Measurements from ENCODE around the gene TGM6. TPM values are rescaled to one million over a fixed set of nuclear protein-coding genes. Genes with fewer than 3 reads are reported as not detected.
"Not testable (repeated sequence)": the region's sequence is repeated elsewhere in the genome, so short reads cannot be mapped to it uniquely, and the experiment has no call there.

The TGM6 gene
- total RNA-seq, 1 experiment from 2014 or later = not detected

DNA sequence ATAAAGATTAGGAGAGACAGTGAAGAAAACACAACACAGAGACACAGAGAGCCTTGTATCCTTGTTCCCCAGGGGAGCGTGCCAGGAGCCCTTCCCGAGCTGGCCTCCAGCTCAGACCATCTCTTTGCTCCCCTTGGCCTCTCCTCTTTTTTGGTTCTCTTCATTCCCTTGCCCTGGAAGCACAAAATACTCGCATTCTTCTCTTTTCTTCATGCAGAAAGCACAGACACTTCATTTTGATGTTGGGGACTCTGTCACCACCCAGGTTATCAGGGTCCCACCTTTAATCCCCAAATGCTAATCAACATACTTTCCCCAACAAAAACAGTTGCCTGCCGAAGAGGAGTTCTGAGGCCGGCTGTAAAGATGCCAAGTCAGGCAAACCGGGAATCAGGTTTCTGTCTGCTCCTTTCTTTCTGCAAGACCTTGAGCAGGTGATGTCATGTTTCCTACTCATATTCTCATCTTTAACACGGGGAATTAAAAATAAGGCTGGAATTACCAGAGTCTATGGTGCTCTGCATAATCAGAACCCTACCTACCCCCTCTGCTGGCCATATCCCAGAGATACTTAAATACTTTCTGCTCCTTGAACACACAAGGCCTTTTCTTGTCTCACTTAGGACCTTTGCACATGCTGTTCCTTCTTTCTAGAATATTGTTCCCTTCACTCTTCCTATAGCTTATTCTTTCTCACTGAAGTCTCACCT is 21.7 kb downstream of the TGM6 start:
- H3K4me3 ChIP-seq (ENCODE audit: low read length) = no peak overlapping the region
- no peaks in the 10 kb centered on the region for H3F3A ChIP-seq (ENCODE audit: low read length, unreplicated experiment)
- no peaks in the 10 kb centered on the region for H3K4me1 ChIP-seq (ENCODE audit: insufficient read depth, low read length)
- BruUV-seq (replicated peaks) = no TSS peak
- H3K27ac ChIP-seq (ENCODE audit: low read length) = no peak overlapping the region
- H3K9me3 ChIP-seq (ENCODE audit: low read length) = no peaks in the 10 kb centered on the region; the same call in 1 of the 2 replicates
- no peaks in the 10 kb centered on the region for H3K79me2 ChIP-seq (ENCODE audit: low read length)
- H3K27me3 ChIP-seq (ENCODE audit: low read length) = 0 out of 2 replicates have a peak, but pooled peaks cover 5% of the 10 kb centered on the region
- no peak for TF ChIP-seq EZH2phosphoT487 (IDR thresholded peaks at IDR 0.05; ENCODE audit: borderline replicate concordance, low read length)
- peak; percentile 74 for TF ChIP-seq CTCF (conservative IDR thresholded peaks at IDR 0.05; ENCODE audit: low read depth, low read length)
- POLR2A ChIA-PET (ENCODE audit: unreplicated experiment) = no interaction called here
- intact Hi-C loops (cut with micrococcal nuclease) = loop anchor here (5.0 kb wide), 1 partner anchor 195 kb away; no protein-coding TSS in a partner anchor
- H4K20me1 ChIP-seq (ENCODE audit: low read length) = no peaks in the 10 kb centered on the region
- no peak overlapping the region for H3K9ac ChIP-seq (ENCODE audit: low read length)
- H3K4me2 ChIP-seq (ENCODE audit: low read length) = no peak overlapping the region
- DNase-seq (peak; percentile 66), ATAC-seq (peak; percentile 78)
- CTCF ChIA-PET = no interaction called here
- H2AFZ ChIP-seq (ENCODE audit: low read length) = no peak overlapping the region
- H3K36me3 ChIP-seq (ENCODE audit: low read depth, low read length) = no peaks in the 10 kb centered on the region
- H3K9me2 ChIP-seq (replicated peaks; ENCODE audit: low read length) = no peaks in the 10 kb centered on the region

DNA sequence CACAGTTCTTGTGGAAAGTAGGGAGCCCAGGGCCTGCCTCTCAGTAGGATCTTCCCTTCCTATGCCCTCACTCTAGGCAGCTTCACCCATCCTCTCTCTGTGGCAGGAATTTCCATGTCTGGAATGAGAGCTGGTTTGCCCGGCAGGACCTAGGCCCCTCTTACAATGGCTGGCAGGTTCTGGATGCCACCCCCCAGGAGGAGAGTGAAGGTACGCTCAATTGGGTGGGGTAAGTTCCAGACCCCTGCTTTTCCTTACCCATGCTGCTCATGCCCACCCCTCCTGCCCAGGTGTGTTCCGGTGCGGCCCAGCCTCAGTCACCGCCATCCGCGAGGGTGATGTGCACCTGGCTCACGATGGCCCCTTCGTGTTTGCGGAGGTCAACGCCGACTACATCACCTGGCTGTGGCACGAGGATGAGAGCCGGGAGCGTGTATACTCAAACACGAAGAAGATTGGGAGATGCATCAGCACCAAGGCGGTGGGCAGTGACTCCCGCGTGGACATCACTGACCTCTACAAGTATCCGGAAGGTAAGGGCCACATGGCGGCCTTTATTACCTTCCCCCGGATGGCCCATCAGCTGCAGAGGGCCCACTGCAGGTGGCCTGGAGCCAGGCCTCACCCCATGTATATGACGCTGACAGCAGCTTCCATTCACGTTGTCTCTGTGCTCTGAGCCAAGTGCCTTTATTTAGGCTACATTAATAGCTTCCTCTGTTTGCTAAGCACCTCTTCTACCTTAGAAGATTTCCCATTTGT is 22.8 kb downstream of the TGM6 start:
- Histone ChIP-seq H3K27ac (ENCODE audit: low read length) (no peak overlapping the region), H3K9me2 (replicated peaks; ENCODE audit: low read length) (no peaks in the 10 kb centered on the region), H3K9ac (ENCODE audit: low read length) (no peak overlapping the region), H3F3A (ENCODE audit: low read length, unreplicated experiment) (no peaks in the 10 kb centered on the region), H3K9me3 (ENCODE audit: low read length) (no peaks in the 10 kb centered on the region; the same call in 1 of the 2 replicates), H3K27me3 (ENCODE audit: low read length) (peaks cover 9% of the 10 kb centered on the region), H4K20me1 (ENCODE audit: low read length) (no peaks in the 10 kb centered on the region), H3K4me2 (ENCODE audit: low read length) (no peak overlapping the region), H3K36me3 (ENCODE audit: low read depth, low read length) (no peaks in the 10 kb centered on the region), H2AFZ (ENCODE audit: low read length) (no peak overlapping the region), H3K4me1 (ENCODE audit: insufficient read depth, low read length) (no peaks in the 10 kb centered on the region), H3K79me2 (ENCODE audit: low read length) (no peaks in the 10 kb centered on the region), H3K4me3 (ENCODE audit: low read length) (no peak overlapping the region)
- intact Hi-C loops (cut with micrococcal nuclease) = loop anchor here (5.0 kb wide), 1 partner anchor 196 kb away; no protein-coding TSS in a partner anchor
- BruUV-seq (replicated peaks) = no TSS peak
- CTCF ChIA-PET = interaction anchor here (0.7 kb wide), 1 partner anchor 690 kb away, joined by 3 read pairs; no protein-coding TSS in a partner anchor
- POLR2A ChIA-PET (ENCODE audit: unreplicated experiment) = no interaction called here
- DNase-seq = no peak
- ATAC-seq = no peak
- no peak for TF ChIP-seq CTCF (conservative IDR thresholded peaks at IDR 0.05; ENCODE audit: low read depth, low read length)
- TF ChIP-seq EZH2phosphoT487 (IDR thresholded peaks at IDR 0.05; ENCODE audit: borderline replicate concordance, low read length) = no peak
- no peak for TF ChIP-seq EZH2 (IDR thresholded peaks at IDR 0.05; ENCODE audit: low read length, unreplicated experiment)

DNA sequence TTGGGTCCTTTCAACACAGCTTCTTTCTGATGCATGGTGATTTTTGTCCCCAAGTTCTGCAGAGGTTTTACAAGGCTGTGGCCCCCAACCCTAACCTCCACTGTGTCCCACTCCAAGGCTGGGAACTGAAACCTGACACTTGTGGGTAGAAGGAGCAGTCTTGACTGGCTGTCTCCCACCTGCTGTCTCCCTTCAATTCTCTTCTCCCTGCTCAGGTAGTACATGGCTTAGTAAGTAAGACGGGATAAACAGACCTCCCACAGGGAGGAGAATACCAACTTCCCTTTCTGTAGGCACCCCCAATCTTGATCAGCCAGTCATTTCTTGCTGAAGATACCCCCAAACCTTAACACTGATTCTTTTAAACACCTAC is 25.0 kb downstream of the TGM6 start:
- no peaks in the 10 kb centered on the region for H3K9me2 ChIP-seq (replicated peaks; ENCODE audit: low read length)
- intact Hi-C loops (cut with micrococcal nuclease) = no loop called here
- no peaks in the 10 kb centered on the region for H3F3A ChIP-seq (ENCODE audit: low read length, unreplicated experiment)
- no TSS peak for BruUV-seq (replicated peaks)
- DNase-seq = no peak
- ChIA-PET CTCF (no interaction called here), POLR2A (ENCODE audit: unreplicated experiment) (no interaction called here)
- no peak overlapping the region for H2AFZ ChIP-seq (ENCODE audit: low read length)
- H3K4me2 ChIP-seq (ENCODE audit: low read length) = no peak overlapping the region
- no peak for ATAC-seq
- TF ChIP-seq CTCF (conservative IDR thresholded peaks at IDR 0.05; ENCODE audit: low read depth, low read length) = no peak
- TF ChIP-seq EZH2 (IDR thresholded peaks at IDR 0.05; ENCODE audit: low read length, unreplicated experiment) = no peak
- TF ChIP-seq EZH2phosphoT487 (IDR thresholded peaks at IDR 0.05; ENCODE audit: borderline replicate concordance, low read length) = no peak
- no peaks in the 10 kb centered on the region for H4K20me1 ChIP-seq (ENCODE audit: low read length)
- no peak overlapping the region for H3K9ac ChIP-seq (ENCODE audit: low read length)
- no peaks in the 10 kb centered on the region for H3K4me1 ChIP-seq (ENCODE audit: insufficient read depth, low read length)
- H3K79me2 ChIP-seq (ENCODE audit: low read length) = no peaks in the 10 kb centered on the region
- no peak overlapping the region for H3K4me3 ChIP-seq (ENCODE audit: low read length)
- no peaks in the 10 kb centered on the region for H3K36me3 ChIP-seq (ENCODE audit: low read depth, low read length)
- H3K9me3 ChIP-seq (ENCODE audit: low read length) = no peaks in the 10 kb centered on the region; the same call in 1 of the 2 replicates
- no peak overlapping the region for H3K27ac ChIP-seq (ENCODE audit: low read length)
- H3K27me3 ChIP-seq (ENCODE audit: low read length) = peaks cover 17% of the 10 kb centered on the region

DNA sequence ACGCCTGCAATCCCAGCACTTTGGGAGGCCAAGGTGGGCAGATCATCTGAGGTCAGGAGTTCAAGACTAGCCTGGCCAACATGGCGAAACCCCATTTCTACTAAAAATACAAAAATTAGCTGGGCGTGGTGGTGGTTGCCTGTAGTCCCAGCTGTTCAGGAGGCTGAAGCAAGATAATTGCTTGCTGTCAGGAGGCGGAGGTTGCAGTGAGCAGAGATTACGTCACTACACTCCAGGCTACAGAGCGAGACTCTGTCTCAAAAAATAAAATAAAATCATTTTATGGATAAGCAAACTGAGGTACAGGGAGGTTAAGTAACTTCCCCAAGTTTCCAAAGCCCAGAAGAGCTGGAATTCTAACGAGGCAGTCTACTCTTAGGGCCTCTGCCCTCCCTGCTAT is 26.7 kb downstream of the TGM6 start:
- H3K9me2 ChIP-seq (replicated peaks; ENCODE audit: low read length); POLR2A ChIA-PET (ENCODE audit: unreplicated experiment); H2AFZ ChIP-seq (ENCODE audit: low read length); H4K20me1 ChIP-seq (ENCODE audit: low read length); H3K36me3 ChIP-seq (ENCODE audit: low read depth, low read length); H3K27ac ChIP-seq (ENCODE audit: low read length); H3K9ac ChIP-seq (ENCODE audit: low read length); H3K9me3 ChIP-seq (ENCODE audit: low read length); H3K4me1 ChIP-seq (ENCODE audit: insufficient read depth, low read length); H3F3A ChIP-seq (ENCODE audit: low read length, unreplicated experiment); CTCF ChIA-PET; BruUV-seq (replicated peaks); H3K4me2 ChIP-seq (ENCODE audit: low read length); ATAC-seq; intact Hi-C loops (cut with micrococcal nuclease); DNase-seq; H3K79me2 ChIP-seq (ENCODE audit: low read length); H3K4me3 ChIP-seq (ENCODE audit: low read length): not testable (repeated sequence)
- peaks cover 23% of the 10 kb centered on the region for H3K27me3 ChIP-seq (ENCODE audit: low read length)
